DMS114 treated with DMSO at 0.1 percent for 48 hours (cell line): ENCODE results near the gene PSD.

Source experiments
- DNase-seq: peaks from one replicate; lab custom pipeline; 2025; ENCODE audit not compliant: unreplicated experiment; lab: John Stamatoyannopoulos, UW

Gene PSD

GRCh38 chr10:102405632-102406031 is 13.0 kb downstream of the PSD start:
- DNase-seq: no peak

GRCh38 chr10:102405108-102405571 is 13.4 kb downstream of the PSD start:
- DNase-seq: no peak

- no peak for DNase-seq
Observed at GRCh38 chr10:102404361-102405107, 14.1 kb downstream of the PSD start.

GRCh38 chr10:102403115-102403514 is 15.5 kb downstream of the PSD start:
- no peak for DNase-seq

- DNase-seq: no peak
Observed at GRCh38 chr10:102402512-102402896, 16.1 kb downstream of the PSD start.

GRCh38 chr10:102401735-102402511 is 16.7 kb downstream of the PSD start:
- no peak for DNase-seq

GRCh38 chr10:102401342-102401654 is 17.3 kb downstream of the PSD start:
- DNase-seq: no peak

- no peak for DNase-seq
Observed at GRCh38 chr10:102400598-102401341, 17.8 kb downstream of the PSD start.

GRCh38 chr10:102400076-102400475 is 18.5 kb downstream of the PSD start:
- no peak for DNase-seq

- DNase-seq: peak; percentile 55
Observed at GRCh38 chr10:102399217-102400021, 19.2 kb downstream of the PSD start.

GRCh38 chr10:102398172-102399020 is 20.2 kb downstream of the PSD start:
- no peak for DNase-seq

GRCh38 chr10:102397222-102398171 is 21.1 kb downstream of the PSD start:
- no peak for DNase-seq

GRCh38 chr10:102396730-102397151 is 21.8 kb downstream of the PSD start:
- DNase-seq: no peak

GRCh38 chr10:102396317-102396650 is 22.3 kb downstream of the PSD start:
- no peak for DNase-seq

GRCh38 chr10:102395400-102396316 is 22.9 kb downstream of the PSD start, which contains the start of gene NFKB2:
TSS of gene NFKB2 (plus strand) at chr10:102395705. CDS start at chr10:102395960, 255 bp downstream.
- DNase-seq: peak; percentile 68

- DNase-seq: peak; percentile 51
Observed at GRCh38 chr10:102394801-102395399, 23.7 kb downstream of the PSD start.

GRCh38 chr10:102394079-102394800 is 24.3 kb downstream of the PSD start:
- peak; percentile 81 for DNase-seq
